NCI-H345 treated with DMSO at 0.1 percent for 48 hours (cell line): Measurements from ENCODE around the gene TLR5.
A peak's percentile ranks its signal among the peaks of the same experiment; 100 is the strongest.

Source experiments
- DNase-seq: peaks from one replicate; lab custom pipeline; 2025; ENCODE audit not compliant: unreplicated experiment; lab: John Stamatoyannopoulos, UW

Gene TLR5

GRCh38 chr1:223147873-223148272 is 4.8 kb upstream of the TLR5 start:
- no peak for DNase-seq

DNA sequence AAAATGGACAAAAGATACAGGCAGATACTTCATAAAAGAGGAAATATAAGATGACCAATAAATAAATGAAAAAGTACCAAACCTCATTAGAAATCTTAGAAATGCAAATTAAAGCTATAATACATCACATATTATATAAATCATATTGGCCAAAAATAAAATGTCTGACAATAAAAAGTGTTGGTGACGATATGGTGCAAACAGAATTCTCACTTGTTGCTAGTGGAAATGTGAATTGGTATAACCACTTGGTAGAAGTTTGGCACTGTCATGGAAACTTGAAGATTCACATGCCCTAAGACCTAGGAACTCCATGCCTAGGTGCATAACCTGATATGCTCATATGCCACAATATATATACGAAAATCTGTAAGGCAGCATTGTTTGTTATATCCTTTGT is 4.4 kb upstream of the TLR5 start:
- no peak for DNase-seq

DNA sequence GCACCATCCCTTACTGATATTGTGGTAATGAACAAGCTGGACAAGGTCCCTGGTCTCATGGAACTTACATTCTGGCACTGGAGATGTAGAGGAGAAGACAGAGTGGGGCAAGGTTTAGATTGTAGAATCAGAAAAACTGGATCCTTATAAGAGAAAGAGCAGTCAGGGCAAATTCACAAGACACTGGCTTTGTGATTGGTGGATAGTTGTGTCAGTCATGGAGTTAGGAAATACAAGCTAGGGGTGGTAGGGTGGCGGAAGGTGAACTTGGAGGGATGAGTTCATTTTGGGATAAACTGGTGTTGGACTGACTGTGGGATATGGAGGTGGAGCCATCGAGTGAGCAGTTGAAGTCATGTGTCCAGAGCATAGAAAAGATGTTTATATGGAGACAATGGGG is 3.7 kb upstream of the TLR5 start:
- DNase-seq: no peak

DNA sequence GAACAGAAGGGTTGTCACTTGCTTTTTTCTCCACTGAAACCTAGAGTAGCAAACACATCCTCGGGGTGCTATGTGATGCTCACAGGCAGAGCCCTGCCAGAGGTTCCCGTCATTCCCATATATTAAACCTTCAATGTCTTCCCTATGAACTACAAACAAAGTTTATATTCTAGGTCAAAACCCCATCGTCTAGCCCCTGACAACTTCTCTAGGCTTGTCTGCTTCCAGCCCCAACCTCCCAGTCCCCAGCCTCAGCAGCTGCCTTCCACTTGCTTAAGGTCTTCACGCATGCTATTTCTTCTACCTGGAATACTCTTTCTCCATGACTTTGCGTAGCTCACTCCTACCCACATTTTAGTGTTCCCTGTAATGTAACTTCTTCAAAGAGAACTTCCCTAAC is 1.9 kb upstream of the TLR5 start:
- no peak for DNase-seq

DNA sequence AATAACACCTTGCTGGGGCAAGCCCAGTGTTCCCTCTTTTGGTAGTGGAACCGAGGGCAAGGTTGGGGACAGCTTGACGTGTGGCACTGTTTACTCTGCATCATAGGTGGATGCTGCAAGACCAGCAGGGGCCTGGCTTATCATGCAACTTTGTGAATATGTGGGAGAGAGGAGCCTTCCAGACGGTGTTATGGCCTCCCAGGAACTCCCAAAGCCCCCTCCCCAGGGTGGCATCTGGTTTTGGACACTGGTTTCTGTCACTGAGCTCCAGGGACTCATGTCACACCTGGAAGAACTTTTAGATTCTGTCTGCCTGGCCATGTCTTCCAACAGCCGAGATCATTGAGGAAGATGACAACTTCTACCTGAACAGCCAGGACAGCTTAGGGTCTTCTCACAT is 1.4 kb upstream of the TLR5 start:
- DNase-seq: no peak

GRCh38 chr1:223143537-223144248 is 645 bp upstream of the TLR5 start:
- DNase-seq: no peak

DNA sequence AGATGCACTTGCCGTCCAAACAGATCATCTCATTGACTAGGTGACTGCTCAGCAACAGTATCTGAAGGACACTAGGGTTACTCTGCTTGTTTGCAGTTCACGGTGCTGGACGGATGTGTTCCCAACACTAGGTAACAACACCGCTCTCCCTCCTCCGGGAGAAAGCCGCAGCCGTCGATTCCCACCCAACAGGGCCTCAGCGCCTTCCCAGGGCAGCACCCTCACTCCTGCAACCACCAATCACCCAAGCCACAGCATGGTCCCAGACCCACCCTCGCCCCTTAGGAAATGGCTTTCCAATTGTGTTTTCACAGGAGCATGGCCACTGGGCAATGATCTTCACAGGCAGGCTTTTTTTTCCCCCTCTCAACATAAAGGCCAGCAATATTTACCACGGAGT is 779 bp downstream of the TLR5 start:
- DNase-seq: no peak

GRCh38 chr1:223140611-223141405 is 2.2 kb downstream of the TLR5 start:
- no peak for DNase-seq

DNA sequence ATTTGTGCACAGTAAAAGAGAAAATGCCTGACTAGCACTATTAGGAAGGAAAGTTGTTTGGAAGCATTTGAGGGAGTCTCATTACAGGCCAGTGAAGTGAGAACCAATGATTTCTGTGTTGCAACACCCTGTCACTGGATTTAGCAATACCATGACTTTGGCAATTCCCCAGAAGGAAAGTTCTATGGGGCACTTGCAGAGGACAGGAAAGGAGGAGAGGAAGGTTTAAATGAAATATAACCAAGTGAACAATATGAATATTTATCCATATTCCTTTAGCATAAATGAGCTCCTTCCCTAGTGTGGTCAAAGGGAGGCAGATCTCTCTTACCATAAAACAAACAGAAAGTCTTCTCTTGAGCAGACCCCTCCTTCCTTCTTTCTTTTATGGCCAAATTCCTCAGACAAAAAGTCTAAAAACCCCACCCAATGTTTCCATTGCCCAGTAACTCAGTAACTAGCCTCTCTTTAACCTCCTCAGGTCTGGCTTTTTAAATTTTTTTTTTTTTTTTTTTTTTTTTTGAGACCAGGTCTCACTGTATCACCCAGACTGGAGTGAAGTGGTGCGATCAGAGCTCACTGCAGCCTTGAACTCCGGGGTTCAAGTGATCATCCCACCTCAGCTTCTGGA is 5.5 kb downstream of the TLR5 start:
- DNase-seq: no peak

- DNase-seq: no peak
These were observed 7.0 kb downstream of the TLR5 start for GRCh38 chr1:223136086-223136485.

DNA sequence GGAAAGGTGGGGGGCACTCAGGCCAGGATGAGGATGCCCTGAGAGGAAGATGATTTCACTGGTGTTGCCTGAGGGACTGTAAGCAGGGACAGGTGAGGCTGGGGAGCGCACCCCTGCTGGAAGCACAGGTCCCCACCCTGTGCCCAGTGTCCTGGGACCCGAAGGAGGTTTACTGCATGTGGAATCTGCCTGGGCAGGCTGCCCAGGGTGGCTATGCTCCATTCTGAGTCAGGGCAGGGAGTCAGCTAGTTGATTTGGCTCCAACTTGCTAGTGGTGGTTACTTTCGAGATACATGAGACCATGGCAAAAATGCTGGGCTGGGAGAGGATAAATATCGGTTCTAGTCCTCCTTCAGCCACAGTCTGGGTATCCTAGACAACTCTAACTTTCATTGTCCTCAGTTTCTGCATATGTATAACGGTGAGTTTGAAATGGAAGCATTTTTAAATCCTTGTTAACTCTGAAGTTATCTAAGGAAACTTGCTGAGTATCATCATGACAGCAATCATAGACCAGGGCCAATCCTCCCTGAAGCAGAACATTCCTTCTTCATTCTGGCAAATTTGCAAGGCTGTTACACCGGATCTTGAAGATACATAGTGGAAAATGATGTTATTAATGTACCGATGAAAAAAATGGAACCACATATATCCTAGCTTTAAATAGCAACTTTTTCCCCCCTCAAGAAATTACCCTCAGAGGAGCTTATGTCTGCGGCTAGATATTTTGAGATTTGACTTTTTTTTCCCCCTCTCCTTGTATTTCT is 7.7 kb downstream of the TLR5 start:
- no peak for DNase-seq

DNA sequence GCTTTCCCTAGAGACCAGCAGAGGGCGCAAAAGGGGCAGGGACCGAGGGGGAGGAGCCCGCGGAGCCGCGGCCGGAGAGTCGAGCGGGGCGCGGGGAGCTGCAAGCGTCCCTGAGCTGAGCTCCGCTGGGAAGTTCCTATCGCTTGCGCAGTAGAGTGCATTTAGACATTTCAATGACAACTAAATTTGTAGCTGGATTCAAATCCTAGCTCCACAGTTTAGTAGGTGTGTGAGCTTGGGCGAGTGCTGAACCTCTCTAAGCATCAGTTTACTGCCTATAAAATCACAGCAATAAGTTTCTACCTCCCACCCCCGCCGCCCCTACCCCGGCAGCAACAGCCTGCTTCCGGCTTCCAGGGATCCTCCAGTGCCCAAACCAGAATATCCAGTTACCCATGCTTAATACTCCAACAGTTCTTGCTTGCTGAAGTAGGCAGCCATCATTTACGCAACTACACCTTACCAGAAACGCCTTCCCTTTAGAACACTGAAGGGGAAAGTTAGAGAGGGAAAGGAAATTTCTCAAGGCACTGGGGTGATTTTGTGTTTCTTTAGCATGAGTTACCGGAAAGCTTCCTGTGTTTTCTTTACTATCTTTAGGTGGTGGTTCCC is 9.1 kb downstream of the TLR5 start:
- peak; percentile 83 for DNase-seq

DNA sequence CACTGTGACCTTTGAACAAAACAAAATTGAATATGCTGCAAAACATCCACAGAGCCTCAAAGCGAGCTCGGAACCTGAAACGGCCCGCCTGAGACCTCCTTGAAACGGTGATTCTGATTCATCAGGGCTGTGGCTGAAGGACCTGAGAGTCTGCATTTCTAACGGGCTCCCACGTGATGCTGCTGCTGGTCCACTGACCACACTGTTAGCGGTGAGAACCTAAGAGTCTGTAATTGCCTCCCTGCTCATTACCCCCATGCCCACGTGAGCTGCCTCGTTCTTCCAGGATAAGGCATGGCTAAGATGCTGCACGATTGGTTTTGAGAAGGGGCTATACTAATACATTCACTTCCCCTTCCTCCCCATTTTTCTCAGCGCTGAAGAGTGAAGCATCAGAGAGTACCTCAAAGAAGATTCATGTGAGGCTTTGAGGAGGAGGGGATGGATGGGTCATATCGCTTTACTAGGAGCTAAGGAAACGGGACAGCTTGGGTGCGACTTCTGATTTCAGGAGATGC is 9.7 kb downstream of the TLR5 start:
- no peak for DNase-seq

- DNase-seq: no peak
These were observed 13.7 kb downstream of the TLR5 start for GRCh38 chr1:223129229-223129901.

DNA sequence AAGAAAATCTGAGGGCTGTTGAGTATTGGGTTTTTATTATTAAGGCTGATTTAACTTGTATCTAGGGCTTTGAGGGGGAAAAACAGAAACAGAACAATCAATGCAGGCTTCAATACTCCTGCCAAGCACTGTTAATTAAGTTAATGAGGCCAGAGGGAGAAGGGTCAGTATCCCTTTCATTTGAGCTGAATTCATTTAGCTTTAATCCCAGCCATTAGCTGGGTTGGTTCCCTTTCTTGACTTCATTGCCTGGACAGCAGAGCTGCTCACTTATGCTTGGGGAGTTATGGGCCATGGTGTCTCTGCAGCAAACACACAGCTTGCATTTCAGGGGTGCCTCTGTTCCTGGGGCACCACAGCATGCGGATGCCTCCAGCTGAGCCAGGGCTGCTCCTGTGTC is 16.3 kb downstream of the TLR5 start:
- no peak for DNase-seq

GRCh38 chr1:223125766-223126165 is 17.3 kb downstream of the TLR5 start:
- DNase-seq: no peak

GRCh38 chr1:223123011-223123610 is 19.9 kb downstream of the TLR5 start:
- no peak for DNase-seq

GRCh38 chr1:223118418-223118817 is 24.6 kb downstream of the TLR5 start:
- no peak for DNase-seq

DNA sequence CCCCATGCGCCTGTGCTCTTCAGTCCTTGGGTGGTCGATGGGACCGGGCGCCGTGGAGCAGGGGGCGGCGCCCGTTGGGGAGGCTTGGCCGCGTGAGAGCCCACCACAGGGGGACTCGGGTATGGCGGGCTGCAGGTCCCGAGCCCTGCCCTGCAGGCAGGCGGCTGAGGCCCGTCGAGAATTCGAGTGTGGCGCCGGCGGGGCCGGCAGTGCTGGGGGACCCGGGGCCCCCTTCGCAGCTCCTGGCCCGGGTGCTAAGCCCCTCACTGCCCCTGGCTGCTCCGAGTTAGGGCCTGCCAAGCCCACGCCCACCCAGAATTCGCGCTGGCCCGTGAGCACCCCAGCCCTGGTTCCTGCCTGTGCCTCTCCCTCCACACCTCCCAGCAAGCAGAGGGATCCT is 26.1 kb downstream of the TLR5 start:
- DNase-seq: no peak

DNA sequence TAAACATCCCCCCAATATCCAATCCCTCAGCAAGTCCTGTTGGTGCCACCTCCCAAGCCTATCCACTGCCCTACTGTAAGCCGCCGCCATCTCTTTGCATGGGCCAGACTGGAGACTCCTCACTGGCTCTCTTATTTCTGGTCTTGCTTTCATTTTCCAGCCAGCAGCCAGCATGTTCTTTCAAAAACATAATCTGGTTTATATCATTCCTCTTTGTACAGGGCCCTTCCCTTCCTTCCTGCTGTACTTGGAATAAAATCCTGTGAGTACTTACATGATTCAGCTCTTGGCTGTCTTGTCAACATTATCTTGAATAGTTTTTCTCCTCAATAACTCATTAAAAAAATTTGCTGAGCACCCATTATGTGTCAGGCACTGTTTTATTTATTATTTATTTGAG is 28.2 kb downstream of the TLR5 start:
- no peak for DNase-seq
